ENCODE results near the gene BBS7. TPM values are rescaled to one million over a fixed set of nuclear protein-coding genes. Genes with fewer than 3 reads are reported as not detected.

BBS7 gene
- total RNA-seq, 1 donor from 2014 or later: 26.4 TPM

DNA sequence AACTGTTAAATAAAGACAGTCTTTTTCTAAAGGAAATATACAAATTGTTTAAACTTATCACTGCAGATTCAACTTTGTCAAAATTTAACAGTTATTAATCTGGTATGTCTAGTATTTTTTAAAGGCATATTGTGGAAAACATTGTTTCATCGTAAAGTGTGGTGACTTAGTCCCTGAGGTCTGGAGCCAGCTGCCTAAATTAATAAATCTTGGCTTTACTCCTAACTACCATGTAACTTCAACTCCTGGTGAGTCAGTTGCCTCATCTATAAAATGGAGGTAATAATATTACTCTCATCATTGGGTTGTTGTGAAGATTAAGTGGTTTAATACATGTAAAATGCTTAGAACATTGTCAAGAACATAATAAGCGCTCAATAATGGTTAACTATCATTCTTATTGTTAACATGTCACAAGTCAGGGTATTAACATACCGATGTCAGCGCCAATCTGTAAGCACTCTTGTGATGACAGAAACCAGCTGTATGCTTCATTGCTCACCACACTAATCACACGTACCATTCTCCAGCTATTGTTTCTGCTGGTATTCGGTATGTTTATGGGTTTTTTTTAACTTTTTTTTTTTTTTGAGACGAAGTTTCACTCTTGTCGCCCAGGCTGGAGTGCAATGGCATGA lies 91.2 kb downstream of the BBS7 start:
- TF ChIP-seq, protein P1, sequence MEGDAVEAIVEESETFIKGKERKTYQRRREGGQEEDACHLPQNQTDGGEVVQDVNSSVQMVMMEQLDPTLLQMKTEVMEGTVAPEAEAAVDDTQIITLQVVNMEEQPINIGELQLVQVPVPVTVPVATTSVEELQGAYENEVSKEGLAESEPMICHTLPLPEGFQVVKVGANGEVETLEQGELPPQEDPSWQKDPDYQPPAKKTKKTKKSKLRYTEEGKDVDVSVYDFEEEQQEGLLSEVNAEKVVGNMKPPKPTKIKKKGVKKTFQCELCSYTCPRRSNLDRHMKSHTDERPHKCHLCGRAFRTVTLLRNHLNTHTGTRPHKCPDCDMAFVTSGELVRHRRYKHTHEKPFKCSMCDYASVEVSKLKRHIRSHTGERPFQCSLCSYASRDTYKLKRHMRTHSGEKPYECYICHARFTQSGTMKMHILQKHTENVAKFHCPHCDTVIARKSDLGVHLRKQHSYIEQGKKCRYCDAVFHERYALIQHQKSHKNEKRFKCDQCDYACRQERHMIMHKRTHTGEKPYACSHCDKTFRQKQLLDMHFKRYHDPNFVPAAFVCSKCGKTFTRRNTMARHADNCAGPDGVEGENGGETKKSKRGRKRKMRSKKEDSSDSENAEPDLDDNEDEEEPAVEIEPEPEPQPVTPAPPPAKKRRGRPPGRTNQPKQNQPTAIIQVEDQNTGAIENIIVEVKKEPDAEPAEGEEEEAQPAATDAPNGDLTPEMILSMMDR (conservative IDR thresholded peaks at IDR 0.05): no peak
- H3K4me1 Mint-ChIP-seq: peaks cover 5% of the 10 kb centered on the region
- H3K9me3 Mint-ChIP-seq: no peaks in the 10 kb centered on the region
- H3K27ac Mint-ChIP-seq (ENCODE audit: unreplicated experiment): no peak overlapping the region
- no peak for DNase-seq (ENCODE audit: low read depth, low spot score)
- no peaks in the 10 kb centered on the region for H3K36me3 Mint-ChIP-seq (ENCODE audit: low read depth)
- no peak overlapping the region for H3K4me3 Mint-ChIP-seq
- H3K27me3 Mint-ChIP-seq (ENCODE audit: low read depth): peaks cover 19% of the 10 kb centered on the region

DNA sequence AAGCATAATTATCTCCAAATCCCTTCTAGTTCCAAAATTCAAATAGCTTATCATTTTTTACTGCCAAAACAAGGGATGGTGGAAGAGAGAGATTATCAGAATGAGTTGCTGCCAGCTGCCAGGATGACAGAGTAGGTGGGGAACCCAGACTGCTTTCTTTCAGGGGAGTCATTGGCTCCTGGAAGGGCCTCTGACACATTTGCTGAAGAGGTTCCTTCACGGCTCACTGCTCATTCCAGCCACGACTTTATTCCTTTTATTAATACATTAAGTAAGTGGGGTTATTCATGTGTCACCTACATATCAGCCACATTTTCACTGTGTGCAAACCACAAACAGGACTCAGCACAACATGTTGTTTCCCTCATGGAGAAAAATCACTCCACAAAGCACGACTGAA lies 92.6 kb downstream of the BBS7 start:
- Mint-ChIP-seq H3K27ac (ENCODE audit: unreplicated experiment) (no peak overlapping the region), H3K27me3 (ENCODE audit: low read depth) (peaks cover 22% of the 10 kb centered on the region), H3K4me1 (peaks cover 5% of the 10 kb centered on the region), H3K36me3 (ENCODE audit: low read depth) (no peaks in the 10 kb centered on the region), H3K9me3 (no peaks in the 10 kb centered on the region), H3K4me3 (no peak overlapping the region)
- DNase-seq (ENCODE audit: low read depth, low spot score): no peak
- TF ChIP-seq, protein P1 (conservative IDR thresholded peaks at IDR 0.05): no peak

DNA sequence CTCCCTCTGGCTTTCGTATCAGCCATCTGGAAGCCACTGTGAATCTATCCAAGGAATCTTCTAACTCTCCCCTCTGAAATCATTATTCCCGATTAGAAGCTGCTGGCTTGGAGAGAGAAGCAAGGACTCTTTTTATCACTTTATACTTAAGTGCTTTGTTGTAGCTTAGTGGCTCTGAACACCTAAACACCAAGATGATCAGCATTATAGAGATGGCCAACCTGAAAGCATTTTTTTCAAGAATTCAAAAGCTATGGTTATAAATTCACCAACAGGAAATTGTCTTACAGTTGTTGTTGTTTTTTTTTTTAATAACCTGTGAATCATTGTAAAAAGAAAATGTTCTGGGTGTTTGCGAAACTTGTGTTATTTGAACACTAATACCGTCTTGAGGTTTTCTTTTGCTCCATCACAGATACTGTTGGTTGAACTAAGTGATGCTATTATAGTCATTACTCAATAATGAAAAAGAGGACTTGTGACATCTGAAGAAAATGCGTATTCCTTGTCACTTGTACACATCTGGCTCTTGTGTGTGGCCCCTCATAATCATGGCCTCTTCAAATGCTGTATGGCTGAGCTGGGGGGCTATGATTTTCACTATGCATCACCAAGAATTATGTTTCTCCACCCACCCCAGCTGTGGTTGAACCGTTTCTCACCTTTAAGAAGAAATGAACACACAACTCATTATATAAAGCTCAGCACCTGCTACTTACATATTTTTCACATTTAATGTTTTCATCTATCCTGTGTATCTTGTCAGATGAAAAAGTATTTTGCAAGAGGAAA lies 93.5 kb downstream of the BBS7 start:
- peaks cover 5% of the 10 kb centered on the region for H3K4me1 Mint-ChIP-seq
- H3K36me3 Mint-ChIP-seq (ENCODE audit: low read depth): no peaks in the 10 kb centered on the region
- H3K4me3 Mint-ChIP-seq: no peak overlapping the region
- H3K27me3 Mint-ChIP-seq (ENCODE audit: low read depth): peaks cover 27% of the 10 kb centered on the region
- DNase-seq (ENCODE audit: low read depth, low spot score): no peak
- H3K27ac Mint-ChIP-seq (ENCODE audit: unreplicated experiment): no peak overlapping the region
- TF ChIP-seq, protein P1 (conservative IDR thresholded peaks at IDR 0.05): no peak
- H3K9me3 Mint-ChIP-seq: no peaks in the 10 kb centered on the region

Other genes with a start within 250 kb of the BBS7 start
- 143 and 153 TPM in 2 replicates for gene ANXA5, start 173.5 kb downstream of the BBS7 start, total RNA-seq
- 0.25 and 0.51 TPM in 2 replicates for gene SMIM43, start 105.3 kb downstream of the BBS7 start, total RNA-seq
- 58.8 and 64.4 TPM in 2 replicates for gene EXOSC9, start 69.2 kb downstream of the BBS7 start, total RNA-seq
- gene CCNA2, start 46.6 kb downstream of the BBS7 start, total RNA-seq: 85.2 and 85.3 TPM in 2 replicates
- gene TRPC3, start 81.6 kb upstream of the BBS7 start, total RNA-seq: 0.82 TPM in 2 replicates